Panc1 (cell line): ENCODE data around the gene LIMK2. TPM values are rescaled to one million over a fixed set of nuclear protein-coding genes. Genes with fewer than 3 reads are reported as not detected.

Source experiments
- ATAC-seq: fragments of 200-7000 bp; cut with Tn5 transposase; 2 replicates; pipeline ENCODE4 v1.9.1; 2020; ENCODE audit warnings: mild to moderate bottlenecking, moderate library complexity
- BruUV-seq: library from RNA; stranded (reverse); fragments of 400-500 nt; replicated peaks from 2 replicates; lab custom pipeline; 2021; lab: Mats Ljungman, UMichigan
- CTCF ChIA-PET: fragments of 300-600 bp; sonication (Branson Sonifier 250); formaldehyde crosslinking; loops from one replicate; lab custom pipeline; 2022; ENCODE audit warnings: antibody characterized with exemption; lab: Charles Lee
- POLR2A ChIA-PET: fragments of 300-600 bp; sonication (Branson Sonifier 250); formaldehyde crosslinking; loops from one replicate; lab custom pipeline; 2022; ENCODE audit warnings: antibody characterized with exemption; lab: Charles Lee
- DNase-seq: peaks from one replicate; pipeline ENCODE4 v3.0.0-alpha.2; 2010; ENCODE audit warnings: low read depth, low spot score
- H3K27ac ChIP-seq: 2 replicates; pipeline ENCODE4 v1.5.1; 2011; ENCODE audit warnings: mild to moderate bottlenecking, low read length, inconsistent platforms
- H3K27me3 ChIP-seq: fragments of 200-500 bp; sonication (Bioruptor generic); 2 replicates; pipeline ENCODE4 v1.6.0; 2014; ENCODE audit warnings: low read length, inconsistent platforms; ENCODE audit not compliant: control insufficient read depth, insufficient read depth
- H3K36me3 ChIP-seq: fragments of 200-500 bp; sonication (Bioruptor generic); 2 replicates; pipeline ENCODE4 v1.5.1; 2014; ENCODE audit warnings: inconsistent platforms, mild to moderate bottlenecking, low read length, moderate library complexity; ENCODE audit not compliant: control insufficient read depth, insufficient read depth
- H3K4me1 ChIP-seq: 2 replicates; pipeline ENCODE4 v1.5.1; 2011; ENCODE audit warnings: inconsistent platforms, mild to moderate bottlenecking, low read length, moderate library complexity; ENCODE audit not compliant: control insufficient read depth, insufficient read depth
- H3K4me3 ChIP-seq, 2 experiments: 2 replicates each; pipeline ENCODE4 v1.5.1; 2011 to 2012; ENCODE audit warnings: low read depth in 2 of 2, low read length in 2 of 2, mild to moderate bottlenecking in 2 of 2, inconsistent platforms in 1 of 2, moderate library complexity in 1 of 2
- H3K9me3 ChIP-seq: fragments of 200-500 bp; sonication (Bioruptor generic); 2 replicates; pipeline ENCODE4 v1.5.1; 2014; ENCODE audit warnings: low read depth, mild to moderate bottlenecking, inconsistent platforms, low read length, moderate library complexity; ENCODE audit not compliant: control insufficient read depth, insufficient read depth
- POLR2AphosphoS5 ChIP-seq: IDR thresholded peaks from 2 replicates; pipeline ENCODE4 v1.6.1; 2012; ENCODE audit warnings: mild to moderate bottlenecking, low read depth, low read length, moderate library complexity
- REST ChIP-seq, 2 experiments: IDR thresholded peaks; 2 replicates each; pipeline ENCODE4 v1.6.1; 2011 to 2012; ENCODE audit warnings: low read depth in 2 of 2, control low read depth in 1 of 2, low read length in 1 of 2, mild to moderate bottlenecking in 1 of 2, moderate library complexity in 1 of 2; ENCODE audit not compliant: insufficient read depth in 1 of 2
- SIN3A ChIP-seq: IDR thresholded peaks from 2 replicates; pipeline ENCODE4 v1.6.1; 2012; ENCODE audit warnings: low read depth, mild to moderate bottlenecking, low read length, moderate library complexity, borderline replicate concordance; ENCODE audit not compliant: insufficient read depth
- TCF7L2 ChIP-seq: IDR thresholded peaks from 2 replicates; pipeline ENCODE4 v1.6.1; 2011; ENCODE audit warnings: mild to moderate bottlenecking, low read depth, low read length, inconsistent platforms
- in situ Hi-C: cut with HindIII; loops from 2 replicates; pipeline ENCODE4 v1.10.0; 2016; ENCODE audit warnings: low sequenced_read_pairs, low pct_unique_long_range_greater_than_20kb
- intact Hi-C: fragments of 100-400 bp; cut with micrococcal nuclease; formaldehyde crosslinking; loops from one replicate; pipeline ENCODE4 v1.10.0; 2022; ENCODE audit not compliant: unreplicated experiment
- total RNA-seq: library from RNA; stranded (reverse); gene quantifications from one replicate; pipeline ENCODE4 v1.2.1, GENCODE V29; 2021; ENCODE audit not compliant: unreplicated experiment
- TF ChIP-seq, protein P1 (sequence below): fragments of 450-650 bp; IDR thresholded peaks from 2 replicates; pipeline ENCODE4 v1.5.1; 2017; ENCODE audit warnings: mild to moderate bottlenecking

The LIMK2 gene
- total RNA-seq, 1 experiment from 2014 or later: 12.6 TPM

- intact Hi-C loops: no loop called here
- H3K4me1 ChIP-seq: no peaks in the 10 kb centered on the region
- H3K27me3 ChIP-seq: no peaks in the 10 kb centered on the region
- TF ChIP-seq TCF7L2: no peak
- TF ChIP-seq POLR2AphosphoS5: no peak
- no peak for TF ChIP-seq REST (IDR thresholded peaks at IDR 0.05; ENCODE audit: insufficient read depth in 1 of 2, low read depth in 2 of 2, low read length in 1 of 2)
- ChIA-PET CTCF (no interaction called here), POLR2A (no interaction called here)
- H3K27ac ChIP-seq: no peak overlapping the region
- H3K9me3 ChIP-seq: no peaks in the 10 kb centered on the region
- in situ Hi-C loops: no loop called here
- no peak for ATAC-seq
- no TSS peak for BruUV-seq
- no peak overlapping the region for H3K4me3 ChIP-seq
- no peaks in the 10 kb centered on the region for H3K36me3 ChIP-seq
- DNase-seq: no peak
Measured at GRCh38 chr22:31276426-31277167, 64.5 kb downstream of the LIMK2 start.

- POLR2A ChIA-PET: no interaction called here
- BruUV-seq: no TSS peak
- Histone ChIP-seq H3K36me3 (no peaks in the 10 kb centered on the region), H3K9me3 (no peaks in the 10 kb centered on the region), H3K27me3 (no peaks in the 10 kb centered on the region), H3K4me1 (no peaks in the 10 kb centered on the region), H3K4me3 (no peak overlapping the region), H3K27ac (no peak overlapping the region)
- TF ChIP-seq, protein P1, sequence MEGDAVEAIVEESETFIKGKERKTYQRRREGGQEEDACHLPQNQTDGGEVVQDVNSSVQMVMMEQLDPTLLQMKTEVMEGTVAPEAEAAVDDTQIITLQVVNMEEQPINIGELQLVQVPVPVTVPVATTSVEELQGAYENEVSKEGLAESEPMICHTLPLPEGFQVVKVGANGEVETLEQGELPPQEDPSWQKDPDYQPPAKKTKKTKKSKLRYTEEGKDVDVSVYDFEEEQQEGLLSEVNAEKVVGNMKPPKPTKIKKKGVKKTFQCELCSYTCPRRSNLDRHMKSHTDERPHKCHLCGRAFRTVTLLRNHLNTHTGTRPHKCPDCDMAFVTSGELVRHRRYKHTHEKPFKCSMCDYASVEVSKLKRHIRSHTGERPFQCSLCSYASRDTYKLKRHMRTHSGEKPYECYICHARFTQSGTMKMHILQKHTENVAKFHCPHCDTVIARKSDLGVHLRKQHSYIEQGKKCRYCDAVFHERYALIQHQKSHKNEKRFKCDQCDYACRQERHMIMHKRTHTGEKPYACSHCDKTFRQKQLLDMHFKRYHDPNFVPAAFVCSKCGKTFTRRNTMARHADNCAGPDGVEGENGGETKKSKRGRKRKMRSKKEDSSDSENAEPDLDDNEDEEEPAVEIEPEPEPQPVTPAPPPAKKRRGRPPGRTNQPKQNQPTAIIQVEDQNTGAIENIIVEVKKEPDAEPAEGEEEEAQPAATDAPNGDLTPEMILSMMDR: no peak
- TF ChIP-seq REST (IDR thresholded peaks at IDR 0.05; ENCODE audit: insufficient read depth in 1 of 2, low read depth in 2 of 2, low read length in 1 of 2) (no peak), SIN3A (no peak)
- DNase-seq (no peak), ATAC-seq (no peak)
- in situ Hi-C loops (no loop called here), intact Hi-C loops (no loop called here)
- CTCF ChIA-PET: interaction anchor here (0.5 kb wide), 1 partner anchor 118 kb away, joined by 3 read pairs; the partner anchor contains the start of gene RNF185
Measured at GRCh38 chr22:31277741-31278140, 65.6 kb downstream of the LIMK2 start.
